Measurements from ENCODE around the gene PDZD7. TPM values are rescaled to one million over a fixed set of nuclear protein-coding genes. Genes with fewer than 3 reads are reported as not detected.

The PDZD7 gene
- total RNA-seq, 1 experiment from 2014 or later = 6.1 TPM

DNA sequence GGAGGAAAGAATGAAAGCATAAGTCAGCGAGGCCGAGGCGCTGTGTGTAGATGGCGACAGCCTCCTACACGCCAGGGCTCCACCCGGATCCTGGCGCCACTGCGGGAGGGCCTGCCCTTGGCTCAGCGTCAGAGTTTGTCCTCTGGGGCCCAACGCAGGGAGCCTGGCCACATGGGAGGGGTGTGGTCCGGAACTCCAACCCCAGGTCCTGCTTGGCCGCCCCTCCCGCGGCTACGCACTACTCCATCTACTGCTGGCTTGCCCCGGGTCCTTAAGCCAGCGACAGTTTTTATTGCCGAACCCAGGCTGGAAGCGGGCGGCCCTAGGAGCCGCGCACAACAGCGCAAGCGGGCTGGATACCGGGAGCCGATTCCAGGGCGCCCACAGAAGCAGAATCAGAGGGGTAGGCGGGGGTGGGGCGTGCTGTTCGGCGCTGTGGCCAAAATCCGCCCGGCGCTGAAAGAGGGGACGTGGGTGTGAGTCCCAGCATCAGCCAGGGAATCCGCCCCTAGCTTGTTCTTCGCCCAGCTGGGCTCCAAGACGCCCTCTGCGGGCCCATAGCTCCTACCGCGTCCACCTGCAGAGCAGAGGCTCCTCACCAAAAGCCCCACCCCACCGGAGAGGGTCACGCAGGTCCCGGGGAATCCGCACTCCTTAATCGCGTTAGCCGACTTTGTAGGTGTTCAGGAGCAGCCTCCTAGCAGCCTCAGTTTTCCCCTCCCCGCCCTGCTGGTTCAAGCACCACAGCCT, 35.4 kb upstream of the PDZD7 start:
- no peaks in the 10 kb centered on the region for H3K9me3 ChIP-seq (ENCODE audit: control insufficient read depth in 1 of 2, insufficient read depth in 1 of 2, low read depth in 1 of 2, low read length in 2 of 2)
- POLR2A ChIA-PET = interaction anchor here (0.9 to 1.4 kb wide), 8 partner anchors 8 to 76 kb away, joined by 3 to 9 read pairs (median 6); no protein-coding TSS in a partner anchor
- no peaks in the 10 kb centered on the region for H3K27me3 ChIP-seq (ENCODE audit: insufficient read depth, low read length)
- no peak overlapping the region for H2AFZ ChIP-seq (ENCODE audit: low read depth, low read length, poor library complexity, severe bottlenecking)
- CTCF ChIA-PET = interaction anchor here (0.6 to 8.3 kb wide), 15 partner anchors 8 to 1556 kb away, joined by 3 to 91 read pairs (median 6); no protein-coding TSS in a partner anchor
- H3K9me2 ChIP-seq (ENCODE audit: insufficient read depth) = no peaks in the 10 kb centered on the region
- peaks cover 47 to 84% of the 10 kb centered on the region in 2 experiments for H3K4me1 ChIP-seq (ENCODE audit: control insufficient read depth in 1 of 2, insufficient read depth in 2 of 2, low read length in 2 of 2)
- BruUV-seq (replicated peaks) = no TSS peak
- TF ChIP-seq SRF (IDR thresholded peaks at IDR 0.05; ENCODE audit: low read depth) (no peak), ZFX (IDR thresholded peaks at IDR 0.05) (peak; percentile 35; the same call in 1 of the 2 replicates), ELF1 (IDR thresholded peaks at IDR 0.05; ENCODE audit: borderline replicate concordance, low read depth) (no peak), ZNF274 (IDR thresholded peaks at IDR 0.05; ENCODE audit: low read depth, low read length) (no peak), YY1 (IDR thresholded peaks at IDR 0.05; ENCODE audit: extremely low read depth, insufficient replicate concordance, low read depth, low read length) (peak; percentile 80), FOSL1 (IDR thresholded peaks at IDR 0.05; ENCODE audit: low read depth) (no peak), CBX3 (IDR thresholded peaks at IDR 0.05; ENCODE audit: low read depth) (no peak), RAD21 (IDR thresholded peaks at IDR 0.05; ENCODE audit: low read depth) (no peak), POLR2A (IDR thresholded peaks at IDR 0.05; ENCODE audit: borderline replicate concordance, extremely low read depth, insufficient read depth, insufficient read length) (peak; percentile 65), EGR1 (IDR thresholded peaks at IDR 0.05; ENCODE audit: low read depth) (no peak), SP1 (IDR thresholded peaks at IDR 0.05; ENCODE audit: low read depth) (no peak), TCF7L2 (IDR thresholded peaks at IDR 0.05; ENCODE audit: borderline replicate concordance, extremely low read depth, insufficient read depth, insufficient read length) (peak; percentile 53), EZH2phosphoT487 (IDR thresholded peaks at IDR 0.05; ENCODE audit: borderline replicate concordance) (no peak), SIN3A (IDR thresholded peaks at IDR 0.05; ENCODE audit: low read depth) (no peak), CEBPB (IDR thresholded peaks at IDR 0.05; ENCODE audit: low read depth) (no peak), POLR2AphosphoS5 (IDR thresholded peaks at IDR 0.05; ENCODE audit: low read depth, low read length) (peak; percentile 84)
- TF ChIP-seq, protein P1, sequence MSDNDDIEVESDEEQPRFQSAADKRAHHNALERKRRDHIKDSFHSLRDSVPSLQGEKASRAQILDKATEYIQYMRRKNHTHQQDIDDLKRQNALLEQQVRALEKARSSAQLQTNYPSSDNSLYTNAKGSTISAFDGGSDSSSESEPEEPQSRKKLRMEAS (IDR thresholded peaks at IDR 0.05) = no peak
- TF ChIP-seq, protein P2, sequence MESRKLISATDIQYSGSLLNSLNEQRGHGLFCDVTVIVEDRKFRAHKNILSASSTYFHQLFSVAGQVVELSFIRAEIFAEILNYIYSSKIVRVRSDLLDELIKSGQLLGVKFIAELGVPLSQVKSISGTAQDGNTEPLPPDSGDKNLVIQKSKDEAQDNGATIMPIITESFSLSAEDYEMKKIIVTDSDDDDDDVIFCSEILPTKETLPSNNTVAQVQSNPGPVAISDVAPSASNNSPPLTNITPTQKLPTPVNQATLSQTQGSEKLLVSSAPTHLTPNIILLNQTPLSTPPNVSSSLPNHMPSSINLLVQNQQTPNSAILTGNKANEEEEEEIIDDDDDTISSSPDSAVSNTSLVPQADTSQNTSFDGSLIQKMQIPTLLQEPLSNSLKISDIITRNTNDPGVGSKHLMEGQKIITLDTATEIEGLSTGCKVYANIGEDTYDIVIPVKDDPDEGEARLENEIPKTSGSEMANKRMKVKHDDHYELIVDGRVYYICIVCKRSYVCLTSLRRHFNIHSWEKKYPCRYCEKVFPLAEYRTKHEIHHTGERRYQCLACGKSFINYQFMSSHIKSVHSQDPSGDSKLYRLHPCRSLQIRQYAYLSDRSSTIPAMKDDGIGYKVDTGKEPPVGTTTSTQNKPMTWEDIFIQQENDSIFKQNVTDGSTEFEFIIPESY (IDR thresholded peaks at IDR 0.05; ENCODE audit: extremely low read depth, insufficient replicate concordance, low read length) = peak; percentile 87
- TF ChIP-seq, protein P3, sequence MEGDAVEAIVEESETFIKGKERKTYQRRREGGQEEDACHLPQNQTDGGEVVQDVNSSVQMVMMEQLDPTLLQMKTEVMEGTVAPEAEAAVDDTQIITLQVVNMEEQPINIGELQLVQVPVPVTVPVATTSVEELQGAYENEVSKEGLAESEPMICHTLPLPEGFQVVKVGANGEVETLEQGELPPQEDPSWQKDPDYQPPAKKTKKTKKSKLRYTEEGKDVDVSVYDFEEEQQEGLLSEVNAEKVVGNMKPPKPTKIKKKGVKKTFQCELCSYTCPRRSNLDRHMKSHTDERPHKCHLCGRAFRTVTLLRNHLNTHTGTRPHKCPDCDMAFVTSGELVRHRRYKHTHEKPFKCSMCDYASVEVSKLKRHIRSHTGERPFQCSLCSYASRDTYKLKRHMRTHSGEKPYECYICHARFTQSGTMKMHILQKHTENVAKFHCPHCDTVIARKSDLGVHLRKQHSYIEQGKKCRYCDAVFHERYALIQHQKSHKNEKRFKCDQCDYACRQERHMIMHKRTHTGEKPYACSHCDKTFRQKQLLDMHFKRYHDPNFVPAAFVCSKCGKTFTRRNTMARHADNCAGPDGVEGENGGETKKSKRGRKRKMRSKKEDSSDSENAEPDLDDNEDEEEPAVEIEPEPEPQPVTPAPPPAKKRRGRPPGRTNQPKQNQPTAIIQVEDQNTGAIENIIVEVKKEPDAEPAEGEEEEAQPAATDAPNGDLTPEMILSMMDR (IDR thresholded peaks at IDR 0.05 in 2 of 3, conservative IDR thresholded peaks at IDR 0.05 in 1 of 3; ENCODE audit: borderline replicate concordance in 1 of 3, insufficient read depth in 1 of 3, low read depth in 2 of 3, low read length in 2 of 3) = peak in 2 of 3 experiments; percentile 67 to 70; a peak in 4 of 6 replicates
- TF ChIP-seq, protein P4, sequence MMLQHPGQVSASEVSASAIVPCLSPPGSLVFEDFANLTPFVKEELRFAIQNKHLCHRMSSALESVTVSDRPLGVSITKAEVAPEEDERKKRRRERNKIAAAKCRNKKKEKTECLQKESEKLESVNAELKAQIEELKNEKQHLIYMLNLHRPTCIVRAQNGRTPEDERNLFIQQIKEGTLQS (IDR thresholded peaks at IDR 0.05) = no peak
- peak; percentile 67 for ATAC-seq
- peak; percentile 87 for DNase-seq (ENCODE audit: low read depth, low spot score)
- peak overlapping the region; percentile 79 for H3K9ac ChIP-seq (ENCODE audit: low read length)
- H3K79me2 ChIP-seq (ENCODE audit: insufficient read depth, low read length) = no peaks in the 10 kb centered on the region; the same call in 1 of the 2 replicates
- RAD21 ChIA-PET (ENCODE audit: low non-redundant PET in 1 of 2, low total read pairs in 2 of 2, uncharacterized antibody in 2 of 2, unreplicated experiment in 2 of 2) = interaction anchor here (0.6 to 2.1 kb wide), 9 partner anchors 16 to 76 kb away, joined by 3 to 7 read pairs (median 6); no protein-coding TSS in a partner anchor
- peak overlapping the region; percentile 96 for H3K4me2 ChIP-seq (ENCODE audit: low read length)
- intact Hi-C loops (cut with micrococcal nuclease) = loop anchor here (1.0 to 10.0 kb wide), 3 partner anchors 25 to 508 kb away; no protein-coding TSS in a partner anchor
- peak overlapping the region; percentile 93 for H3K27ac ChIP-seq (ENCODE audit: low read depth, low read length)
- H3K4me3 ChIP-seq (replicated peaks in 1 of 2; ENCODE audit: low read depth in 1 of 2, low read length in 2 of 2) = peak overlapping the region; percentile 66 to 71
- H4K20me1 ChIP-seq (ENCODE audit: insufficient read depth) = no peaks in the 10 kb centered on the region
- no peaks in the 10 kb centered on the region for H3K36me3 ChIP-seq (ENCODE audit: control insufficient read depth in 1 of 2, insufficient read depth in 2 of 2, low read length in 2 of 2)
